Trophoblast cell (in vitro differentiated cells and primary cell): Measurements from ENCODE around the gene SIL1.

Source experiments
- DNase-seq, 2 donors: peaks; one replicate each; pipeline ENCODE4 v3.0.0-alpha.2; 2016
- H2AFZ ChIP-seq: 2 replicates; pipeline ENCODE4 v1.6.1; 2013; ENCODE audit warnings: low read length, moderate library complexity, mild to moderate bottlenecking; ENCODE audit not compliant: insufficient read depth, poor library complexity
- H2AK5ac ChIP-seq: 2 replicates; pipeline ENCODE4 v1.6.1; 2013; ENCODE audit warnings: mild to moderate bottlenecking, low read length
- H2BK120ac ChIP-seq: 2 replicates; pipeline ENCODE4 v1.6.1; 2013; ENCODE audit warnings: low read length, mild to moderate bottlenecking, moderate library complexity; ENCODE audit not compliant: insufficient read depth, poor library complexity
- H2BK12ac ChIP-seq: 2 replicates; pipeline ENCODE4 v1.6.1; 2013; ENCODE audit warnings: mild to moderate bottlenecking, low read length, moderate library complexity
- H2BK5ac ChIP-seq: 2 replicates; pipeline ENCODE4 v1.6.1; 2013; ENCODE audit warnings: low read length, low read depth, moderate library complexity, mild to moderate bottlenecking; ENCODE audit not compliant: poor library complexity
- H3K14ac ChIP-seq: 2 replicates; pipeline ENCODE4 v1.6.1; 2013; ENCODE audit warnings: mild to moderate bottlenecking, low read length
- H3K18ac ChIP-seq: 2 replicates; pipeline ENCODE4 v1.6.1; 2013; ENCODE audit warnings: mild to moderate bottlenecking, low read length
- H3K23ac ChIP-seq: 2 replicates; pipeline ENCODE4 v1.6.1; 2013; ENCODE audit warnings: low read length
- H3K27ac ChIP-seq: 2 replicates; pipeline ENCODE4 v1.5.1; 2013; ENCODE audit warnings: low read depth, mild to moderate bottlenecking, inconsistent platforms, low read length, moderate library complexity
- H3K27me3 ChIP-seq: 2 replicates; pipeline ENCODE4 v1.6.1; 2013; ENCODE audit warnings: inconsistent platforms, mild to moderate bottlenecking, low read length, moderate library complexity; ENCODE audit not compliant: insufficient read depth
- H3K36me3 ChIP-seq, 2 experiments: 1 replicate in 1 of 2; 2 replicates in 1 of 2; pipeline ENCODE4 v1.6.1; 2013; ENCODE audit warnings: low read length in 2 of 2, mild to moderate bottlenecking in 2 of 2, moderate library complexity in 1 of 2; ENCODE audit not compliant: insufficient read depth in 2 of 2, control insufficient read depth in 1 of 2
- H3K4ac ChIP-seq: 2 replicates; pipeline ENCODE4 v1.6.1; 2013; ENCODE audit warnings: low read depth, mild to moderate bottlenecking, low read length, moderate library complexity
- H3K4me1 ChIP-seq, 2 experiments: 1 replicate in 1 of 2; 2 replicates in 1 of 2; pipeline ENCODE4 v1.6.1; 2013; ENCODE audit warnings: low read length in 2 of 2, mild to moderate bottlenecking in 2 of 2, moderate library complexity in 1 of 2; ENCODE audit not compliant: insufficient read depth in 2 of 2, control insufficient read depth in 1 of 2
- H3K4me2 ChIP-seq: 2 replicates; pipeline ENCODE4 v1.6.1; 2013; ENCODE audit warnings: inconsistent platforms, mild to moderate bottlenecking, low read length, moderate library complexity
- H3K4me3 ChIP-seq: 2 replicates; pipeline ENCODE4 v1.5.1; 2013; ENCODE audit warnings: mild to moderate bottlenecking, low read depth, low read length, inconsistent platforms
- H3K79me1 ChIP-seq: one replicate; pipeline ENCODE4 v1.6.1; 2013; ENCODE audit warnings: low read length
- H3K79me2 ChIP-seq: 2 replicates; pipeline ENCODE4 v1.6.1; 2013; ENCODE audit warnings: low read length, mild to moderate bottlenecking; ENCODE audit not compliant: control insufficient read depth, insufficient read depth, poor library complexity
- H3K9ac ChIP-seq: 2 replicates; pipeline ENCODE4 v1.6.1; 2013; ENCODE audit warnings: mild to moderate bottlenecking, low read length
- H3K9me3 ChIP-seq: 2 replicates; pipeline ENCODE4 v1.6.1; 2013; ENCODE audit warnings: low read depth, mild to moderate bottlenecking, control low read depth, inconsistent platforms, low read length; ENCODE audit not compliant: insufficient read depth
- H4K12ac ChIP-seq: 2 replicates; pipeline ENCODE4 v1.6.1; 2013; ENCODE audit warnings: low read depth, mild to moderate bottlenecking, low read length, moderate library complexity
- H4K8ac ChIP-seq: 2 replicates; pipeline ENCODE4 v1.6.1; 2013; ENCODE audit warnings: low read depth, mild to moderate bottlenecking, low read length, moderate library complexity
- H4K91ac ChIP-seq: one replicate; pipeline ENCODE4 v1.6.1; 2013; ENCODE audit warnings: low read depth, mild to moderate bottlenecking, low read length, moderate library complexity
- WGBS: extraction: QIAGEN DNeasy Blood & Tissue Kit; methylation state at CpG from one replicate; pipeline ENCODE4 v1.1.7; 2013; ENCODE audit warnings: missing lambda C conversion rate; ENCODE audit not compliant: insufficient read length, insufficient coverage; ENCODE audit errors: extremely low coverage; 5-methylcytosine and 5-hydroxymethylcytosine counted together

Gene SIL1

GRCh38 chr5:139108063-139108824 is 89.9 kb downstream of the SIL1 start:
- WGBS = no CpG with 5 or more reads among the region's 10 CpGs
- no peaks in the 10 kb centered on the region for H3K36me3 ChIP-seq

GRCh38 chr5:139105621-139106071 is 92.5 kb downstream of the SIL1 start:
- Histone ChIP-seq H3K4ac (no peak overlapping the region), H3K79me2 (no peaks in the 10 kb centered on the region), H4K8ac (no peak overlapping the region), H3K4me1 (no peaks in the 10 kb centered on the region), H2BK120ac (no peak overlapping the region), H2BK12ac (no peak overlapping the region), H3K23ac (no peak overlapping the region), H3K14ac (no peak overlapping the region), H3K4me2 (no peak overlapping the region), H3K4me3 (no peak overlapping the region), H2AK5ac (no peak overlapping the region), H3K9me3 (no peaks in the 10 kb centered on the region), H3K18ac (no peak overlapping the region), H4K12ac (no peak overlapping the region), H3K79me1 (no peaks in the 10 kb centered on the region), H2AFZ (no peak overlapping the region), H3K9ac (no peak overlapping the region), H3K36me3 (no peaks in the 10 kb centered on the region), H3K27ac (no peak overlapping the region), H2BK5ac (no peak overlapping the region), H4K91ac (no peak overlapping the region), H3K27me3 (no peaks in the 10 kb centered on the region)
- WGBS = no CpG with 5 or more reads among the region's 15 CpGs
- DNase-seq = no peak

More at GRCh38 chr5:139108063-139108824, 89.9 kb downstream of the SIL1 start:
- no peak overlapping the region for H4K8ac ChIP-seq
- no peak overlapping the region for H3K4ac ChIP-seq
- no peak overlapping the region for H3K18ac ChIP-seq
- no peak for DNase-seq
- no peak overlapping the region for H3K9ac ChIP-seq
- no peak overlapping the region for H2BK12ac ChIP-seq
- no peak overlapping the region for H2AFZ ChIP-seq
- no peak overlapping the region for H3K4me2 ChIP-seq
- H3K14ac ChIP-seq = no peak overlapping the region
- no peak overlapping the region for H2BK120ac ChIP-seq
- no peak overlapping the region for H2BK5ac ChIP-seq
- H3K9me3 ChIP-seq = no peaks in the 10 kb centered on the region
- H2AK5ac ChIP-seq = no peak overlapping the region
- H4K12ac ChIP-seq = no peak overlapping the region
- no peak overlapping the region for H3K4me3 ChIP-seq
- H3K79me2 ChIP-seq = no peaks in the 10 kb centered on the region
- no peaks in the 10 kb centered on the region for H3K27me3 ChIP-seq
- no peak overlapping the region for H4K91ac ChIP-seq
- H3K23ac ChIP-seq = no peak overlapping the region
- H3K4me1 ChIP-seq = no peaks in the 10 kb centered on the region
- no peaks in the 10 kb centered on the region for H3K79me1 ChIP-seq
- no peak overlapping the region for H3K27ac ChIP-seq

- H4K12ac ChIP-seq = no peak overlapping the region
- no peak overlapping the region for H4K8ac ChIP-seq
- no peak overlapping the region for H2BK5ac ChIP-seq
- WGBS = no CpG with 5 or more reads among the region's 10 CpGs
- DNase-seq = no peak
- H4K91ac ChIP-seq = no peak overlapping the region
- no peak overlapping the region for H3K14ac ChIP-seq
- H3K36me3 ChIP-seq = no peaks in the 10 kb centered on the region
- no peak overlapping the region for H3K18ac ChIP-seq
- no peak overlapping the region for H3K4me3 ChIP-seq
- H2AFZ ChIP-seq = no peak overlapping the region
- H3K4me2 ChIP-seq = no peak overlapping the region
- no peaks in the 10 kb centered on the region for H3K79me1 ChIP-seq
- no peak overlapping the region for H2AK5ac ChIP-seq
- H3K27ac ChIP-seq = no peak overlapping the region
- H2BK120ac ChIP-seq = no peak overlapping the region
- H3K79me2 ChIP-seq = no peaks in the 10 kb centered on the region
- H3K9ac ChIP-seq = no peak overlapping the region
- no peak overlapping the region for H3K4ac ChIP-seq
- H2BK12ac ChIP-seq = no peak overlapping the region
- no peaks in the 10 kb centered on the region for H3K9me3 ChIP-seq
- no peaks in the 10 kb centered on the region for H3K4me1 ChIP-seq
- H3K23ac ChIP-seq = no peak overlapping the region
- H3K27me3 ChIP-seq = no peaks in the 10 kb centered on the region
These were observed 93.4 kb downstream of the SIL1 start for GRCh38 chr5:139104577-139105276.

- Histone ChIP-seq H3K14ac (no peak overlapping the region), H2BK120ac (no peak overlapping the region), H2AFZ (no peak overlapping the region), H4K12ac (no peak overlapping the region), H2BK5ac (no peak overlapping the region), H3K79me1 (no peaks in the 10 kb centered on the region), H3K79me2 (no peaks in the 10 kb centered on the region), H3K9me3 (no peaks in the 10 kb centered on the region), H2BK12ac (no peak overlapping the region), H4K8ac (no peak overlapping the region), H3K18ac (no peak overlapping the region), H2AK5ac (no peak overlapping the region), H3K4me3 (no peak overlapping the region), H4K91ac (no peak overlapping the region), H3K4ac (no peak overlapping the region), H3K36me3 (no peaks in the 10 kb centered on the region), H3K23ac (no peak overlapping the region), H3K27ac (no peak overlapping the region), H3K9ac (no peak overlapping the region), H3K27me3 (no peaks in the 10 kb centered on the region), H3K4me2 (no peak overlapping the region), H3K4me1 (no peaks in the 10 kb centered on the region)
- DNase-seq = no peak
These were observed 94.4 kb downstream of the SIL1 start for GRCh38 chr5:139103762-139104161.
